ENCODE data around the gene AARSD1.
"Not testable (repeated sequence)": the region's sequence is repeated elsewhere in the genome, so short reads cannot be mapped to it uniquely, and the experiment has no call there.

AARSD1 gene

DNA sequence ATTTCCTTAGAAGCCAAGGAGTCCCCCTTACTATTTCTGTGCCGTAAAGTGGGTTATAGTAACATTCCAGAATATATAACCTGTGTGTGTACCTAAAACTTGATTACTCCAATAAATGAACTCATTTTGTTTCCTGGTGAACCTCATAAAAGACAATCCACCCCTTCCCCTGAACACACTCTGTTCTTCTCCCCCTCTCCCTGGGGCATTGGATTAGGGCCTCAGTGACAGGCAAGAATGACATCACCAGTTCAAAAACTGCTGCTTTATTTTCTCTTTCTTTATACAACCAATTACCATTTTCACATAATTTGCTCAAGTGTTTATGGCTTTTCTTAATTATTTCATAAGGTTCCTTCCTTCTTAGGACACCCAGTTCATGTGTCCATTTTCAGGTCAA, 17.4 kb downstream of the AARSD1 start:
- TF ChIP-seq, protein P1, sequence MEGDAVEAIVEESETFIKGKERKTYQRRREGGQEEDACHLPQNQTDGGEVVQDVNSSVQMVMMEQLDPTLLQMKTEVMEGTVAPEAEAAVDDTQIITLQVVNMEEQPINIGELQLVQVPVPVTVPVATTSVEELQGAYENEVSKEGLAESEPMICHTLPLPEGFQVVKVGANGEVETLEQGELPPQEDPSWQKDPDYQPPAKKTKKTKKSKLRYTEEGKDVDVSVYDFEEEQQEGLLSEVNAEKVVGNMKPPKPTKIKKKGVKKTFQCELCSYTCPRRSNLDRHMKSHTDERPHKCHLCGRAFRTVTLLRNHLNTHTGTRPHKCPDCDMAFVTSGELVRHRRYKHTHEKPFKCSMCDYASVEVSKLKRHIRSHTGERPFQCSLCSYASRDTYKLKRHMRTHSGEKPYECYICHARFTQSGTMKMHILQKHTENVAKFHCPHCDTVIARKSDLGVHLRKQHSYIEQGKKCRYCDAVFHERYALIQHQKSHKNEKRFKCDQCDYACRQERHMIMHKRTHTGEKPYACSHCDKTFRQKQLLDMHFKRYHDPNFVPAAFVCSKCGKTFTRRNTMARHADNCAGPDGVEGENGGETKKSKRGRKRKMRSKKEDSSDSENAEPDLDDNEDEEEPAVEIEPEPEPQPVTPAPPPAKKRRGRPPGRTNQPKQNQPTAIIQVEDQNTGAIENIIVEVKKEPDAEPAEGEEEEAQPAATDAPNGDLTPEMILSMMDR (IDR thresholded peaks at IDR 0.05; ENCODE audit: borderline replicate concordance, insufficient read depth, low read depth, low read length): no peak
- H3K4me3 ChIP-seq (ENCODE audit: low read depth, low read length): no peak overlapping the region

GRCh38 chr17:42944211-42944610, 20.0 kb downstream of the AARSD1 start:
- TF ChIP-seq, protein P1 (IDR thresholded peaks at IDR 0.05; ENCODE audit: borderline replicate concordance, insufficient read depth, low read depth, low read length): no peak
- no peak overlapping the region for H3K4me3 ChIP-seq (ENCODE audit: low read depth, low read length)

DNA sequence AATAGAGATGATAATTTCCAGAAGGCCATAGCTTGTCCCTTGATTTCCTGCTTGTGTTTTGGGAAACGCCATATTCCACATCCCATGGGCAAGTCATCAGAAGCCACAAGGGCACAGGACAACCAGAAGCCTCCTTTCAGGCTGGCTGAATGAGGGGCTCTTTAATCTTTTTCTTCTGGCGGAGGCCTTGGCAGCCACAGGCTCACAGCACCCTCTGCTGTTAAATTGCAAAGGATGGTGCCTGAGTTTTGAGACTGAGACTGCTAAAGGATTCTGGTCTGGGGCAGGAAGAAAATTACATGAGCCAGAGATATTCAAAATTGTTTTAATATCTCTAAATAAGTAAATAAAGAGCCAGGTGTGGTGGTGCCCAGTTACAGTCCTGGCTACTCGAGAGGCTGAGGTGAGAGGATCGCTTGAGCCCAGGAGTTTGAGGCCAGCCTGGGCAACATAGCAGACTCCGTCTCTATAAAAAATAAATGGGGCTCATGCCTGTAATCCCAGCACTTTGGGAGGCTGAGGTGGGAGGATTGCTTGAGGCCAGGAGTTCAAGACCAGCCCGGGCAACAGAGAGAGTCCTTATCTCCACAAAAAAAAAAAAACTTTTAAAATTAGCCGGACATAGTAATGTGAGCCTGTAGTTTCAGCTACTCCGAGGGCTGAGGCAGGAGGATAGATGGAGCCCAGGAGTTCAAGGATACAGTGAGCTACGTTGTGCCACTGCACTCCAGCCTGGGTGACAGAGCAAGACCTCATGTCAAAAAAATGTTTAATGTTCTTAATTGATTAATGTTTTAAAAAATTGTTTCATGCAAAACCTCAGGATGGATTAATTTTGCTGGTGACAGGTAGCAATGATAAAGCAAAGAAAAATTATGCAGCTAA, 26.3 kb downstream of the AARSD1 start:
- TF ChIP-seq, protein P1 (IDR thresholded peaks at IDR 0.05; ENCODE audit: borderline replicate concordance, insufficient read depth, low read depth, low read length): peak; percentile 45; the same call in 1 of the 2 replicates

GRCh38 chr17:42929497-42929844, 34.8 kb downstream of the AARSD1 start:
- H3K4me3 ChIP-seq (ENCODE audit: low read depth, low read length): no peak overlapping the region
- TF ChIP-seq, protein P1 (IDR thresholded peaks at IDR 0.05; ENCODE audit: borderline replicate concordance, insufficient read depth, low read depth, low read length): no peak

More for the DNA sequence above, 26.3 kb downstream of the AARSD1 start:
- no peak overlapping the region for H3K4me3 ChIP-seq (ENCODE audit: low read depth, low read length)

DNA sequence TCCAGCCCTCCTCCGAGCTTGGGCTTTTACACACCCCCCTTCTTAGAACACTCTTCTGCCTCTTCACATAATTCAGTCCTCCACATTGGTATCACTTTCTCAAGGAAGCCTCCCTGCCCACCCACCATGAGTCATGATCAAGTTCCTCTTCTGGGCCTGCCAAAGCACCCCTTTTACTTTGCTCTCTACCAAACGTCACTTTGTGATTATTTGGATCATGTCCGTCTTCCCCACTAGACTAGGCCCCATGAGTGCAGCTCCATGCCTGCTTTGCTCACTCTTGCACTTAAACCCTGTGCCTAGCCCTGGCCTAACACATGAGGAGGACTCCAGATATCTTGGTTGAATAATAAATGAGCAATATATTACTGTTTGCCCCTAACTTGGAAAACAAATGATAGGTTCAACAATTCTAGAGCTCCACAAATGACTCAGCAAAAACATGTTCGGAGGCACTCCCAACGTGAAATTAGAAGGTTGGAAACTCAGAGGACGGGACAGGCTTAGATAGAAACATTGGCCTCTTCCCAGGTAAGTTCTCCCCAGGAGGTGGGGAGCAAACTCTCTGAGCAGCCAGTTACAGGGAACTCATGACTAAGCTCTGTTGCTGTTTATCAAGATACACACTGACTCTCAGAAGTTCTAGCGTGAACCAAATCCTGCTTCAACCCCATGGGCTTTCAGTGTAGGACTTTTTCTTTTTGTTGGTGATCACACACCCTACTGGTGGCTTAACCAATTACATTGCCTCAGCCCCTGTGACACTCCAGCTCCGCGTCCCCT, 35.3 kb downstream of the AARSD1 start:
- TF ChIP-seq, protein P1 (IDR thresholded peaks at IDR 0.05; ENCODE audit: borderline replicate concordance, insufficient read depth, low read depth, low read length): peak; percentile 42; the same call in 1 of the 2 replicates
- H3K4me3 ChIP-seq (ENCODE audit: low read depth, low read length): no peak overlapping the region

GRCh38 chr17:42924891-42925290, 39.4 kb downstream of the AARSD1 start:
- no peak overlapping the region for H3K4me3 ChIP-seq (ENCODE audit: low read depth, low read length)
- TF ChIP-seq, protein P1 (IDR thresholded peaks at IDR 0.05; ENCODE audit: borderline replicate concordance, insufficient read depth, low read depth, low read length): no peak

- H3K4me3 ChIP-seq (ENCODE audit: low read depth, low read length): not testable (repeated sequence)
These were observed 40.8 kb downstream of the AARSD1 start for GRCh38 chr17:42923472-42923871.
